IMR-90 (cell line): ENCODE measurements around the gene TRPC6. TPM values are rescaled to one million over a fixed set of nuclear protein-coding genes. Genes with fewer than 3 reads are reported as not detected.

Experiments
- ATAC-seq: fragments of 200-7000 bp; cut with Tn5 transposase; 2 replicates; pipeline ENCODE4 v1.9.1; 2020; ENCODE audit warnings: low read depth, mild to moderate bottlenecking, moderate library complexity
- BruUV-seq: library from RNA; stranded (reverse); fragments of 400-500 nt; replicated peaks from 2 replicates; lab custom pipeline; 2021; lab: Mats Ljungman, UMichigan
- CTCF ChIA-PET: fragments of 300-600 bp; formaldehyde crosslinking; extraction: SDS; loops from one replicate; lab custom pipeline; 2021; ENCODE audit warnings: antibody characterized with exemption; lab: Yijun Ruan, JAX
- POLR2A ChIA-PET: fragments of 300-600 bp; sonication (Branson Sonifier 250); formaldehyde crosslinking; loops from one replicate; lab custom pipeline; 2022; ENCODE audit warnings: antibody characterized with exemption; ENCODE audit not compliant: unreplicated experiment; lab: Charles Lee
- DNase-seq: peaks from one replicate; pipeline ENCODE4 v3.0.0; 2013
- H2AFZ ChIP-seq: replicated peaks from 2 replicates; pipeline ENCODE3; 2013; ENCODE audit warnings: low read length, mild to moderate bottlenecking; ENCODE audit not compliant: poor library complexity
- H2AK5ac ChIP-seq: 2 replicates; pipeline ENCODE4 v1.6.1; 2013; ENCODE audit warnings: low read depth, low read length, inconsistent platforms
- H2AK9ac ChIP-seq: replicated peaks from 2 replicates; pipeline ENCODE3; 2013; ENCODE audit warnings: mild to moderate bottlenecking, low read depth, low read length, moderate library complexity; ENCODE audit not compliant: poor library complexity
- H2BK120ac ChIP-seq: 2 replicates; pipeline ENCODE4 v1.6.1; 2013; ENCODE audit warnings: low read depth, low read length, inconsistent platforms
- H2BK15ac ChIP-seq: 3 replicates; pipeline ENCODE4 v1.6.1; 2013; ENCODE audit warnings: low read depth, low read length, inconsistent platforms
- H2BK20ac ChIP-seq: 2 replicates; pipeline ENCODE4 v1.6.1; 2013; ENCODE audit warnings: low read depth, mild to moderate bottlenecking, inconsistent platforms, low read length, moderate library complexity
- H2BK5ac ChIP-seq: 2 replicates; pipeline ENCODE4 v1.6.1; 2013; ENCODE audit warnings: mild to moderate bottlenecking, low read depth, low read length, inconsistent platforms; ENCODE audit not compliant: poor library complexity, severe bottlenecking
- H3K14ac ChIP-seq: replicated peaks from 2 replicates; pipeline ENCODE4 v1.6.1; 2013; ENCODE audit warnings: low read depth, low read length, inconsistent platforms
- H3K18ac ChIP-seq: 2 replicates; pipeline ENCODE4 v1.6.1; 2013; ENCODE audit warnings: low read depth, low read length, control low read depth
- H3K23ac ChIP-seq: 2 replicates; pipeline ENCODE4 v1.6.1; 2013; ENCODE audit warnings: low read depth, low read length, inconsistent platforms
- H3K27ac ChIP-seq: 2 replicates; pipeline ENCODE4 v1.5.1; 2013; ENCODE audit warnings: mild to moderate bottlenecking, control low read depth, low read length; ENCODE audit not compliant: insufficient read depth
- H3K27me3 ChIP-seq: 2 replicates; pipeline ENCODE4 v1.6.1; 2013; ENCODE audit warnings: low read length; ENCODE audit not compliant: control insufficient read depth, insufficient read depth
- H3K36me3 ChIP-seq: 2 replicates; pipeline ENCODE4 v1.6.1; 2013; ENCODE audit warnings: low read length, mixed read lengths; ENCODE audit not compliant: control insufficient read depth, insufficient read depth
- H3K4ac ChIP-seq: 2 replicates; pipeline ENCODE4 v1.6.1; 2013; ENCODE audit warnings: low read depth, low read length, inconsistent platforms
- H3K4me1 ChIP-seq: 2 replicates; pipeline ENCODE4 v1.6.1; 2013; ENCODE audit warnings: low read length, mixed read lengths; ENCODE audit not compliant: control insufficient read depth, insufficient read depth
- H3K4me2 ChIP-seq: 2 replicates; pipeline ENCODE4 v1.6.1; 2013; ENCODE audit warnings: low read depth, mild to moderate bottlenecking, control low read depth, low read length, moderate library complexity
- H3K4me3 ChIP-seq: 2 replicates; pipeline ENCODE4 v1.5.1; 2013; ENCODE audit warnings: low read depth, mild to moderate bottlenecking, control low read depth, low read length, moderate library complexity; ENCODE audit not compliant: insufficient read depth
- H3K56ac ChIP-seq: 2 replicates; pipeline ENCODE4 v1.6.1; 2013; ENCODE audit warnings: low read length, inconsistent platforms; ENCODE audit not compliant: insufficient read depth; ENCODE audit errors: extremely low read depth
- H3K79me1 ChIP-seq, 2 experiments: 2 replicates each; pipeline ENCODE4 v1.6.1; 2013; ENCODE audit warnings: low read length in 2 of 2, inconsistent platforms in 1 of 2, low read depth in 1 of 2
- H3K9ac ChIP-seq: 2 replicates; pipeline ENCODE4 v1.6.1; 2013; ENCODE audit warnings: low read depth, low read length, control low read depth
- H3K9me1 ChIP-seq: 2 replicates; pipeline ENCODE4 v1.6.1; 2013; ENCODE audit warnings: low read length, inconsistent platforms; ENCODE audit not compliant: insufficient read depth
- H3K9me3 ChIP-seq: 2 replicates; pipeline ENCODE4 v1.6.1; 2013; ENCODE audit warnings: low read length; ENCODE audit not compliant: control insufficient read depth, insufficient read depth
- H4K20me1 ChIP-seq: 2 replicates; pipeline ENCODE4 v1.6.1; 2013; ENCODE audit warnings: low read length, inconsistent platforms; ENCODE audit not compliant: insufficient read depth
- H4K5ac ChIP-seq: 2 replicates; pipeline ENCODE4 v1.6.1; 2013; ENCODE audit warnings: mild to moderate bottlenecking, low read depth, low read length, control low read depth
- H4K8ac ChIP-seq, 2 experiments: 2 replicates each; pipeline ENCODE4 v1.6.1; 2013; ENCODE audit warnings: low read depth in 2 of 2, low read length in 2 of 2, control low read depth in 1 of 2, inconsistent platforms in 1 of 2
- H4K91ac ChIP-seq: 2 replicates; pipeline ENCODE4 v1.6.1; 2013; ENCODE audit warnings: low read depth, low read length, inconsistent platforms; ENCODE audit not compliant: insufficient read depth
- CEBPB ChIP-seq: IDR thresholded peaks from 2 replicates; pipeline ENCODE4 v1.6.1; 2012; ENCODE audit warnings: low read depth, low read length, improper control_type of control experiment
- POLR2A ChIP-seq: IDR thresholded peaks from 2 replicates; pipeline ENCODE4 v1.6.1; 2012; ENCODE audit warnings: mild to moderate bottlenecking, low read depth, low read length
- WGBS, 2 experiments: methylation state at CpG; one replicate each; pipeline versions ENCODE4 v1.1.5 to v1.1.7; 2013; ENCODE audit warnings: missing lambda C conversion rate in 2 of 2; ENCODE audit not compliant: insufficient read length in 1 of 2; ENCODE audit errors: extremely low coverage in 2 of 2; 5-methylcytosine and 5-hydroxymethylcytosine counted together
- dilution Hi-C: fragments of 300-500 bp; cut with HindIII; formaldehyde crosslinking; loops from one replicate; pipeline ENCODE4 v1.14.3; 2018; ENCODE audit warnings: low sequenced_read_pairs; ENCODE audit not compliant: unreplicated experiment
- in situ Hi-C: fragments of 300-500 bp; cut with MboI; formaldehyde crosslinking; loops from 3 replicates; pipeline ENCODE4 v1.14.3; 2019; ENCODE audit warnings: low sequenced_read_pairs, inconsistent platforms, mixed read lengths
- intact Hi-C: fragments of 100-400 bp; cut with micrococcal nuclease; formaldehyde crosslinking; loops from 2 replicates; pipeline ENCODE4 v1.10.0; 2022
- polyA plus RNA-seq, 3 experiments: library from polyadenylated mRNA; depleted of rRNA; stranded (reverse); fragments of >200 nt; gene quantifications; 2 replicates each; pipeline ENCODE4 v1.2.3, GENCODE V29; 2012; ENCODE audit warnings: low replicate concordance in 1 of 3
- total RNA-seq: library from RNA; depleted of rRNA; stranded (reverse); fragments of >200 nt; gene quantifications from 2 replicates; pipeline ENCODE4 v1.2.3, GENCODE V29; 2012

The TRPC6 gene
- total and polyA plus RNA-seq, 2 of the 4 experiments (the other 2 are of a cell fraction): 0.99 to 2.3 TPM

DNA sequence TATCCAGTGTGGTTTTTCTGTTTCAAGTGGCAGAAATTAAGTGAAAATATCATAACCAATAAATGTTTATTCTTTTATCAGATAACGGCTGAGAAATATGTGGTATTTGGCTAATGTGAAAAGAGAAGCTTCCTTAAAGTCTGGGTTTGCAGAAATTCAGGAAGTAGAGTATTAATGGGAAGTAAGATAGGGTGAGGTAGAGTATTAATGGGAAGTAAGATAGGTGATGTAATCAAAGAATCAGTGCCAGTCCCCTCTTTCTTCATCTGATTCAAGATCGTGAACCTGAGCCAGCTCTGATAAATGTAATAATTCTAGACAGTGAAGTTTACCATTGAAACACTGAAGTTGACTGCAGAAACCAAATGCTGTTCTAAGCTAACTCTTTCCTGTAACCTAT is 30.9 kb downstream of the TRPC6 start:
- Histone ChIP-seq H3K4me2 (peak overlapping the region; percentile 28), H2BK20ac (peak overlapping the region; percentile 93), H3K9ac (no peak overlapping the region), H2BK15ac (peak overlapping the region; percentile 60; the same call in 1 of the 3 replicates), H3K9me3 (no peaks in the 10 kb centered on the region), H2BK5ac (peak overlapping the region; percentile 95), H4K91ac (peak overlapping the region; percentile 83), H3K18ac (peak overlapping the region; percentile 80; the same call in 1 of the 2 replicates), H3K27ac (peak overlapping the region; percentile 82), H4K8ac (peak overlapping the region; percentile 81 to 82; a peak in 3 of 4 replicates), H3K4me1 (peaks cover 16% of the 10 kb centered on the region), H3K4me3 (no peak overlapping the region), H3K36me3 (no peaks in the 10 kb centered on the region), H3K14ac (0 out of 2 replicates have a peak overlapping the region, but pooled peaks have one; percentile 82), H3K79me1 (peaks cover 11 to 15% of the 10 kb centered on the region in 2 experiments; a peak in 2 of 4 replicates), H2BK120ac (peak overlapping the region; percentile 90), H2AK5ac (no peak overlapping the region), H2AFZ (no peak overlapping the region), H3K56ac (peak overlapping the region; percentile 42; the same call in 1 of the 2 replicates), H4K5ac (peak overlapping the region; percentile 27; the same call in 1 of the 2 replicates), H2AK9ac (no peak overlapping the region), H3K9me1 (peaks cover 7% of the 10 kb centered on the region), H3K4ac (peak overlapping the region; percentile 64; the same call in 1 of the 2 replicates), H4K20me1 (no peaks in the 10 kb centered on the region), H3K27me3 (no peaks in the 10 kb centered on the region), H3K23ac (peak overlapping the region; percentile 28; the same call in 1 of the 2 replicates)
- WGBS, 2 experiments: no CpG with 5 or more reads among the region's 2 CpGs
- dilution Hi-C loops (no loop called here), in situ Hi-C loops (no loop called here), intact Hi-C loops (loop anchor here (5.0 kb wide), 1 partner anchor 66 kb away; no protein-coding TSS in a partner anchor)
- ATAC-seq (no peak), DNase-seq (no peak)
- BruUV-seq: no TSS peak
- POLR2A ChIA-PET: no interaction called here
- CTCF ChIA-PET: no interaction called here
- TF ChIP-seq POLR2A (no peak), CEBPB (0 out of 2 replicates have a peak, but pooled peaks have one; percentile 7)
